CD8-positive, alpha-beta memory T cell (primary cell): ENCODE results near the gene RCAN2. TPM values are rescaled to one million over a fixed set of nuclear protein-coding genes. Genes with fewer than 3 reads are reported as not detected.
A peak's percentile ranks its signal among the peaks of the same experiment; 100 is the strongest.

Source experiments
- CTCF ChIA-PET: fragments of 350-600 bp; sonication (Branson Sonifier 250); formaldehyde crosslinking; loops from one replicate; lab custom pipeline; 2021; ENCODE audit warnings: antibody characterized with exemption; lab: Charles Lee
- POLR2A ChIA-PET: fragments of 350-600 bp; sonication (Branson Sonifier 250); formaldehyde crosslinking; loops from one replicate; lab custom pipeline; 2021; ENCODE audit warnings: antibody characterized with exemption; lab: Charles Lee
- DNase-seq, 5 donors: peaks; one replicate each; pipeline versions ENCODE4 v3.0.0 to v3.0.0-alpha.2; 2020 to 2022; ENCODE audit warnings: mixed read lengths in 1 of 5
- H3K27ac ChIP-seq: one replicate; pipeline ENCODE4 v1.7.0; 2013; ENCODE audit warnings: low read depth, mild to moderate bottlenecking, low read length, moderate library complexity
- H3K27me3 ChIP-seq: 2 replicates; pipeline ENCODE4 v1.7.0; 2013; ENCODE audit warnings: low read length, mild to moderate bottlenecking; ENCODE audit not compliant: insufficient read depth, poor library complexity, severe bottlenecking
- H3K36me3 ChIP-seq: 2 replicates; pipeline ENCODE4 v1.7.0; 2013; ENCODE audit warnings: mild to moderate bottlenecking, low read length, moderate library complexity; ENCODE audit not compliant: insufficient read depth
- H3K4me1 ChIP-seq: 2 replicates; pipeline ENCODE4 v1.7.0; 2013; ENCODE audit warnings: mild to moderate bottlenecking, low read length, moderate library complexity; ENCODE audit not compliant: insufficient read depth
- H3K4me3 ChIP-seq: 2 replicates; pipeline ENCODE4 v1.7.0; 2013; ENCODE audit warnings: mild to moderate bottlenecking, low read length
- H3K9me3 ChIP-seq: 2 replicates; pipeline ENCODE4 v1.7.0; 2013; ENCODE audit warnings: mild to moderate bottlenecking, low read length
- H3K27ac Mint-ChIP-seq, 8 donors: one replicate each; pipeline ENCODE4 v1.8.0; 2020 to 2021; ENCODE audit warnings: mixed read lengths in 8 of 8, mild to moderate bottlenecking in 6 of 8, inconsistent platforms in 3 of 8, moderate library complexity in 3 of 8
- H3K27me3 Mint-ChIP-seq, 2 donors: one replicate each; pipeline ENCODE4 v1.8.0; 2020 to 2021; ENCODE audit warnings: mixed read lengths in 2 of 2, mild to moderate bottlenecking in 1 of 2, moderate library complexity in 1 of 2
- H3K36me3 Mint-ChIP-seq, 3 donors: one replicate each; pipeline ENCODE4 v1.8.0; 2020 to 2021; ENCODE audit warnings: mixed read lengths in 3 of 3, inconsistent platforms in 1 of 3, mild to moderate bottlenecking in 1 of 3
- H3K4me1 Mint-ChIP-seq, 3 donors: one replicate each; pipeline ENCODE4 v1.8.0; 2020 to 2021; ENCODE audit warnings: mixed read lengths in 3 of 3, inconsistent platforms in 1 of 3, mild to moderate bottlenecking in 1 of 3
- H3K4me3 Mint-ChIP-seq, 7 donors: one replicate each; pipeline ENCODE4 v1.8.0; 2020 to 2021; ENCODE audit warnings: mixed read lengths in 7 of 7, mild to moderate bottlenecking in 6 of 7, moderate library complexity in 4 of 7, inconsistent platforms in 2 of 7
- H3K9me3 Mint-ChIP-seq, 5 donors: one replicate each; pipeline ENCODE4 v1.8.0; 2020 to 2022; ENCODE audit warnings: mixed read lengths in 5 of 5, mild to moderate bottlenecking in 3 of 5, moderate library complexity in 2 of 5, inconsistent platforms in 1 of 5
- polyA plus RNA-seq: library from polyadenylated mRNA; unstranded; fragments of 300-500 nt; fragmentation: Illumina TruSeq; gene quantifications from one replicate; pipeline ENCODE4 v1.2.3, GENCODE V29; 2021
- total RNA-seq, 2 experiments: library from RNA; stranded (reverse); gene quantifications; one replicate each; pipeline ENCODE4 v1.2.3, GENCODE V29; 2021

Gene RCAN2
- total and polyA plus RNA-seq, 3 experiments from 2014 or later: 0.48 to 0.82 (median 0.49) TPM

- Histone ChIP-seq H3K4me1 (no peaks in the 10 kb centered on the region), H3K4me3 (no peak overlapping the region), H3K27ac (no peak overlapping the region), H3K36me3 (no peaks in the 10 kb centered on the region), H3K27me3 (no peaks in the 10 kb centered on the region), H3K9me3 (no peaks in the 10 kb centered on the region)
- no peak overlapping the region for H3K27ac Mint-ChIP-seq
- peaks cover 0 to 2% of the 10 kb centered on the region in 2 donors for H3K27me3 Mint-ChIP-seq
- peaks cover 3 to 4% (median 3%) of the 10 kb centered on the region in 3 donors for H3K4me1 Mint-ChIP-seq
- H3K9me3 Mint-ChIP-seq: no peaks in the 10 kb centered on the region
- ChIA-PET POLR2A (no interaction called here), CTCF (no interaction called here)
- no peak for DNase-seq
- H3K36me3 Mint-ChIP-seq: no peaks in the 10 kb centered on the region
- H3K4me3 Mint-ChIP-seq: no peak overlapping the region
These were observed 245.2 kb downstream of the RCAN2 start for GRCh38 chr6:46246081-46246480.

- Histone ChIP-seq H3K27ac (no peak overlapping the region), H3K36me3 (no peaks in the 10 kb centered on the region), H3K4me3 (no peak overlapping the region), H3K4me1 (no peaks in the 10 kb centered on the region), H3K9me3 (no peaks in the 10 kb centered on the region), H3K27me3 (no peaks in the 10 kb centered on the region)
- ChIA-PET CTCF (no interaction called here), POLR2A (no interaction called here)
- Mint-ChIP-seq H3K4me1 (peaks cover 3 to 4% (median 3%) of the 10 kb centered on the region in 3 donors), H3K36me3 (no peaks in the 10 kb centered on the region), H3K9me3 (no peaks in the 10 kb centered on the region), H3K4me3 (no peak overlapping the region), H3K27ac (no peak overlapping the region), H3K27me3 (peaks cover 2 to 5% of the 10 kb centered on the region in 2 donors)
- DNase-seq: no peak
These were observed 246.6 kb downstream of the RCAN2 start for GRCh38 chr6:46244670-46245069.

GRCh38 chr6:46243754-46244153 is 247.5 kb downstream of the RCAN2 start:
- POLR2A ChIA-PET: no interaction called here
- peaks cover 3 to 4% (median 3%) of the 10 kb centered on the region in 3 donors for H3K4me1 Mint-ChIP-seq
- DNase-seq: no peak
- no peak overlapping the region for H3K4me3 ChIP-seq
- no peaks in the 10 kb centered on the region for H3K36me3 Mint-ChIP-seq
- H3K4me1 ChIP-seq: no peaks in the 10 kb centered on the region
- H3K27ac Mint-ChIP-seq: peak overlapping the region in 1 of 8 donors; percentile 12
- no peaks in the 10 kb centered on the region for H3K36me3 ChIP-seq
- H3K9me3 Mint-ChIP-seq: no peaks in the 10 kb centered on the region
- H3K27me3 Mint-ChIP-seq: peaks cover 7 to 11% of the 10 kb centered on the region in 2 donors
- H3K4me3 Mint-ChIP-seq: no peak overlapping the region
- no peak overlapping the region for H3K27ac ChIP-seq
- H3K27me3 ChIP-seq: no peaks in the 10 kb centered on the region
- CTCF ChIA-PET: interaction anchor here (0.7 kb wide), 1 partner anchor 152 kb away, joined by 3 read pairs; no protein-coding TSS in a partner anchor
- H3K9me3 ChIP-seq: no peaks in the 10 kb centered on the region

- Mint-ChIP-seq H3K4me1 (peaks cover 3 to 4% (median 3%) of the 10 kb centered on the region in 3 donors), H3K27ac (no peak overlapping the region), H3K27me3 (peaks cover 11 to 12% of the 10 kb centered on the region in 2 donors), H3K4me3 (no peak overlapping the region), H3K9me3 (no peaks in the 10 kb centered on the region), H3K36me3 (peaks cover 0 to 2% (median 0%) of the 10 kb centered on the region in 3 donors)
- no peak overlapping the region for H3K27ac ChIP-seq
- no peak for DNase-seq
- H3K9me3 ChIP-seq: no peaks in the 10 kb centered on the region
- no peaks in the 10 kb centered on the region for H3K36me3 ChIP-seq
- no peaks in the 10 kb centered on the region for H3K27me3 ChIP-seq
- POLR2A ChIA-PET: no interaction called here
- CTCF ChIA-PET: no interaction called here
- no peak overlapping the region for H3K4me3 ChIP-seq
- no peaks in the 10 kb centered on the region for H3K4me1 ChIP-seq
These were observed 248.3 kb downstream of the RCAN2 start for GRCh38 chr6:46242921-46243320.

- CTCF ChIA-PET: no interaction called here
- no peak overlapping the region for H3K27ac Mint-ChIP-seq
- Histone ChIP-seq H3K27me3 (no peaks in the 10 kb centered on the region), H3K4me3 (no peak overlapping the region), H3K36me3 (no peaks in the 10 kb centered on the region), H3K4me1 (no peaks in the 10 kb centered on the region), H3K9me3 (no peaks in the 10 kb centered on the region), H3K27ac (no peak overlapping the region)
- H3K27me3 Mint-ChIP-seq: peaks cover 16 to 18% of the 10 kb centered on the region in 2 donors
- peaks cover 3 to 4% (median 3%) of the 10 kb centered on the region in 3 donors for H3K4me1 Mint-ChIP-seq
- H3K9me3 Mint-ChIP-seq: no peaks in the 10 kb centered on the region
- peaks cover 0 to 2% (median 0%) of the 10 kb centered on the region in 3 donors for H3K36me3 Mint-ChIP-seq
- POLR2A ChIA-PET: no interaction called here
- H3K4me3 Mint-ChIP-seq: no peak overlapping the region
- DNase-seq: no peak
These were observed 250.2 kb downstream of the RCAN2 start for GRCh38 chr6:46240866-46241565.

GRCh38 chr6:46236752-46237151 is 254.5 kb downstream of the RCAN2 start:
- H3K27me3 ChIP-seq: no peaks in the 10 kb centered on the region
- H3K9me3 ChIP-seq: no peaks in the 10 kb centered on the region
- Mint-ChIP-seq H3K27me3 (peaks cover 19 to 23% of the 10 kb centered on the region in 2 donors), H3K4me3 (no peak overlapping the region), H3K36me3 (peaks cover 0 to 2% (median 0%) of the 10 kb centered on the region in 3 donors), H3K4me1 (no peaks in the 10 kb centered on the region), H3K27ac (no peak overlapping the region), H3K9me3 (no peaks in the 10 kb centered on the region)
- POLR2A ChIA-PET: no interaction called here
- H3K4me1 ChIP-seq: no peaks in the 10 kb centered on the region
- no peak overlapping the region for H3K4me3 ChIP-seq
- no peak overlapping the region for H3K27ac ChIP-seq
- no peak for DNase-seq
- CTCF ChIA-PET: no interaction called here
- H3K36me3 ChIP-seq: no peaks in the 10 kb centered on the region

- H3K27me3 Mint-ChIP-seq: peaks cover 20 to 24% of the 10 kb centered on the region in 2 donors
- no peak for DNase-seq
- H3K4me1 Mint-ChIP-seq: no peaks in the 10 kb centered on the region
- H3K4me1 ChIP-seq: no peaks in the 10 kb centered on the region
- H3K9me3 ChIP-seq: no peaks in the 10 kb centered on the region
- no peaks in the 10 kb centered on the region for H3K36me3 ChIP-seq
- H3K27me3 ChIP-seq: no peaks in the 10 kb centered on the region
- H3K27ac Mint-ChIP-seq: no peak overlapping the region
- ChIA-PET POLR2A (no interaction called here), CTCF (no interaction called here)
- no peak overlapping the region for H3K4me3 Mint-ChIP-seq
- no peak overlapping the region for H3K27ac ChIP-seq
- H3K36me3 Mint-ChIP-seq: peaks cover 1 to 6% (median 6%) of the 10 kb centered on the region in 3 donors
- no peak overlapping the region for H3K4me3 ChIP-seq
- H3K9me3 Mint-ChIP-seq: peaks cover 0 to 6% (median 5%) of the 10 kb centered on the region in 5 donors
These were observed 256.0 kb downstream of the RCAN2 start for GRCh38 chr6:46235242-46235641.

- Mint-ChIP-seq H3K9me3 (peaks cover 0 to 9% (median 5%) of the 10 kb centered on the region in 5 donors), H3K4me3 (no peak overlapping the region), H3K27ac (no peak overlapping the region), H3K36me3 (peaks cover 1 to 6% (median 6%) of the 10 kb centered on the region in 3 donors), H3K4me1 (no peaks in the 10 kb centered on the region), H3K27me3 (peaks cover 18 to 22% of the 10 kb centered on the region in 2 donors)
- no peaks in the 10 kb centered on the region for H3K27me3 ChIP-seq
- H3K27ac ChIP-seq: no peak overlapping the region
- no peaks in the 10 kb centered on the region for H3K4me1 ChIP-seq
- H3K4me3 ChIP-seq: no peak overlapping the region
- CTCF ChIA-PET: no interaction called here
- POLR2A ChIA-PET: no interaction called here
- no peaks in the 10 kb centered on the region for H3K36me3 ChIP-seq
- no peaks in the 10 kb centered on the region for H3K9me3 ChIP-seq
- DNase-seq: no peak
These were observed 256.5 kb downstream of the RCAN2 start for GRCh38 chr6:46234700-46235099.
